ENCODE data around the gene PCBP2.

- TF ChIP-seq CTCF (IDR thresholded peaks at IDR 0.05): no peak
- no peak for TF ChIP-seq TCF12 (IDR thresholded peaks at IDR 0.05)
- TF ChIP-seq EP300 (IDR thresholded peaks at IDR 0.05; ENCODE audit: borderline replicate concordance in 1 of 2, low read depth in 1 of 2, low read length in 1 of 2): no peak
- TF ChIP-seq MXI1 (IDR thresholded peaks at IDR 0.05; ENCODE audit: low read depth, low read length): no peak
- TF ChIP-seq POLR2AphosphoS5 (IDR thresholded peaks at IDR 0.05; ENCODE audit: low read depth, low read length): no peak
- no peak for TF ChIP-seq FOXJ3 (CRISPR knock-in tag; IDR thresholded peaks at IDR 0.05)
- no peak for TF ChIP-seq RCOR1 (IDR thresholded peaks at IDR 0.05; ENCODE audit: low read length)
- TF ChIP-seq GABPA (IDR thresholded peaks at IDR 0.05; ENCODE audit: low read depth): no peak
- TF ChIP-seq USF2 (IDR thresholded peaks at IDR 0.05; ENCODE audit: borderline replicate concordance, low read depth, low read length): no peak
- no peak for TF ChIP-seq MAX (IDR thresholded peaks at IDR 0.05; ENCODE audit: low read depth)
- TF ChIP-seq ZBTB33 (IDR thresholded peaks at IDR 0.05; ENCODE audit: borderline replicate concordance, low read depth): no peak
- no peak for TF ChIP-seq TAF1 (IDR thresholded peaks at IDR 0.05; ENCODE audit: borderline replicate concordance, low read depth, low read length)
- TF ChIP-seq JUND (IDR thresholded peaks at IDR 0.05): no peak
Observed at GRCh38 chr12:53506450-53506785, 54.5 kb downstream of the PCBP2 start.
